Measurements from ENCODE around the gene NUP210L. TPM values are rescaled to one million over a fixed set of nuclear protein-coding genes. Genes with fewer than 3 reads are reported as not detected.

The NUP210L gene
- total RNA-seq = 0.04 to 0.07 TPM (median 0.07 TPM) in 3 replicates

GRCh38 chr1:154154534-154155191 lies at the start of gene NUP210L:
TSS of gene NUP210L (minus strand) at chr1:154155073.
- Mint-ChIP-seq H3K27me3 (ENCODE audit: low read depth) (no peaks in the 10 kb centered on the region), H3K9me3 (peaks cover 2% of the 10 kb centered on the region), H3K27ac (peak within 1 kb of the TSS; percentile 87), H3K4me1 (peaks cover 5% of the 10 kb centered on the region), H3K4me3 (no peak within 1 kb of the TSS), H3K36me3 (peaks cover 20% of the 10 kb centered on the region)
- no peak for TF ChIP-seq CTCF (IDR thresholded peaks at IDR 0.05; ENCODE audit: unreplicated experiment)
- no peak for DNase-seq (ENCODE audit: low spot score in 2 of 2, unreplicated experiment in 2 of 2)

GRCh38 chr1:154199563-154199879 lies 44.6 kb upstream of the NUP210L start:
- no peak overlapping the region for H3K4me3 Mint-ChIP-seq
- no peak for DNase-seq (ENCODE audit: low spot score in 2 of 2, unreplicated experiment in 2 of 2)
- H3K27ac Mint-ChIP-seq = no peak overlapping the region
- no peaks in the 10 kb centered on the region for H3K9me3 Mint-ChIP-seq
- no peaks in the 10 kb centered on the region for H3K36me3 Mint-ChIP-seq
- no peak for TF ChIP-seq CTCF (IDR thresholded peaks at IDR 0.05; ENCODE audit: unreplicated experiment)
- no peaks in the 10 kb centered on the region for H3K27me3 Mint-ChIP-seq (ENCODE audit: low read depth)
- H3K4me1 Mint-ChIP-seq = peaks cover 19% of the 10 kb centered on the region

- H3K4me3 Mint-ChIP-seq = no peak overlapping the region
- peaks cover 19% of the 10 kb centered on the region for H3K4me1 Mint-ChIP-seq
- no peaks in the 10 kb centered on the region for H3K36me3 Mint-ChIP-seq
- DNase-seq (ENCODE audit: low spot score in 2 of 2, unreplicated experiment in 2 of 2) = no peak
- peaks cover 3% of the 10 kb centered on the region for H3K27me3 Mint-ChIP-seq (ENCODE audit: low read depth)
- H3K27ac Mint-ChIP-seq = no peak overlapping the region
- TF ChIP-seq CTCF (IDR thresholded peaks at IDR 0.05; ENCODE audit: unreplicated experiment) = peak; percentile 64
- no peaks in the 10 kb centered on the region for H3K9me3 Mint-ChIP-seq
These were observed 44.1 kb upstream of the NUP210L start for GRCh38 chr1:154198756-154199562.

GRCh38 chr1:154193821-154194220 lies 38.9 kb upstream of the NUP210L start:
- Mint-ChIP-seq H3K27ac (no peak overlapping the region), H3K36me3 (no peaks in the 10 kb centered on the region), H3K9me3 (no peaks in the 10 kb centered on the region), H3K4me1 (peaks cover 24% of the 10 kb centered on the region), H3K27me3 (ENCODE audit: low read depth) (peaks cover 9% of the 10 kb centered on the region), H3K4me3 (no peak overlapping the region)
- TF ChIP-seq CTCF (IDR thresholded peaks at IDR 0.05; ENCODE audit: unreplicated experiment) = no peak
- DNase-seq (ENCODE audit: low spot score in 2 of 2, unreplicated experiment in 2 of 2) = no peak

GRCh38 chr1:154192476-154192875 lies 37.6 kb upstream of the NUP210L start:
- Mint-ChIP-seq H3K4me3 (no peak overlapping the region), H3K27me3 (ENCODE audit: low read depth) (peaks cover 9% of the 10 kb centered on the region), H3K36me3 (no peaks in the 10 kb centered on the region), H3K4me1 (peaks cover 20% of the 10 kb centered on the region), H3K9me3 (no peaks in the 10 kb centered on the region), H3K27ac (no peak overlapping the region)
- TF ChIP-seq CTCF (IDR thresholded peaks at IDR 0.05; ENCODE audit: unreplicated experiment) = no peak
- DNase-seq (ENCODE audit: low spot score in 2 of 2, unreplicated experiment in 2 of 2) = no peak

Measured in mesothelial cell of epicardium (in vitro differentiated cells).